ENCODE data around the gene ESF1. TPM values are rescaled to one million over a fixed set of nuclear protein-coding genes. Genes with fewer than 3 reads are reported as not detected.

Gene ESF1
- total and polyA plus RNA-seq, 2 donors (not counting 1 experiment from before 2014, with no cell fraction given): 0.81 to 13.9 TPM

DNA sequence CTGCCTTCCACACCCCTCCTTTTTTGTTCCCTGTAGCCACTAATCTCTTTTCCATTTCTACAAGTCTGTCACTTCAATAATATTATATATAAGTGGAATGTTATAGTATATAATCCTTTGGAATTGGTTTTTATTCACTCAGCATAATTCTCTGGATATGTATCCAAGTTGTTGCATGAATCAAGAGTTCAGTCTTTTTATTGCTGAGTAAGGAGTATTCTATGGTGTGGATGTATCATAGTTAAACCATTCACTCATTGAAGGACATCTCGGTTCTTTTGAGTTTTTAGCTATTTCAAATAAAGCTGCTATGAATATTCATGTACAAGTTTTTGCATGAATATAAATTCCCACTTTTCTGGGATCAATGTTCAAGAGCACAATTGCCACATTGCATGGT is 76.5 kb downstream of the ESF1 start:
- Histone ChIP-seq H3K79me2 (ENCODE audit: control insufficient read depth, insufficient read depth, low read length) (no peaks in the 10 kb centered on the region), H3K4me2 (replicated peaks; ENCODE audit: low read depth, low read length, poor library complexity, severe bottlenecking) (no peak overlapping the region), H2AFZ (ENCODE audit: insufficient read depth, low read depth, low read length, poor library complexity, severe bottlenecking) (no peak overlapping the region), H4K20me1 (ENCODE audit: control insufficient read depth, insufficient read depth, low read length, poor library complexity, severe bottlenecking) (no peaks in the 10 kb centered on the region), H3K27ac (ENCODE audit: low read length in 2 of 2) (no peak overlapping the region), H3K27me3 (replicated peaks in 1 of 4; ENCODE audit: control extremely low read depth in 1 of 4, control insufficient read depth in 3 of 4, insufficient read depth in 4 of 4, low read length in 3 of 4) (no peaks in the 10 kb centered on the region), H3K9me3 (ENCODE audit: control extremely low read depth in 1 of 3, control insufficient read depth in 2 of 3, insufficient read depth in 1 of 3, low read length in 2 of 3) (peaks cover 0 to 1% (median 0%) of the 10 kb centered on the region in 3 donors), H3K4me1 (ENCODE audit: control insufficient read depth in 2 of 2, insufficient read depth in 2 of 2, low read length in 2 of 2) (no peaks in the 10 kb centered on the region), H3K4me3 (ENCODE audit: control extremely low read depth in 1 of 5, extremely low read depth in 1 of 5, insufficient read depth in 1 of 5, low read depth in 2 of 5, low read length in 4 of 5) (no peak overlapping the region), H3K36me3 (replicated peaks in 1 of 2; ENCODE audit: control extremely low read depth in 1 of 2, control insufficient read depth in 1 of 2, extremely low read depth in 1 of 2, insufficient read depth in 2 of 2, low read length in 1 of 2) (no peaks in the 10 kb centered on the region), H3K9ac (ENCODE audit: low read length) (no peak overlapping the region)
- WGBS (ENCODE audit: insufficient coverage): no CpG with 5 or more reads among the region's 1 CpG
- Mint-ChIP-seq H3K27me3 (no peaks in the 10 kb centered on the region), H3K4me3 (no peak overlapping the region), H3K4me1 (no peaks in the 10 kb centered on the region), H3K27ac (no peak overlapping the region), H3K9me3 (ENCODE audit: insufficient read depth) (peaks cover 6% of the 10 kb centered on the region)
- no peak for DNase-seq
- POLR2A ChIA-PET: no interaction called here
- no peak for ATAC-seq (ENCODE audit: low read depth)
- intact Hi-C loops (cut with micrococcal nuclease): no loop called here
- CTCF ChIA-PET: no interaction called here
- TF ChIP-seq, protein P1, sequence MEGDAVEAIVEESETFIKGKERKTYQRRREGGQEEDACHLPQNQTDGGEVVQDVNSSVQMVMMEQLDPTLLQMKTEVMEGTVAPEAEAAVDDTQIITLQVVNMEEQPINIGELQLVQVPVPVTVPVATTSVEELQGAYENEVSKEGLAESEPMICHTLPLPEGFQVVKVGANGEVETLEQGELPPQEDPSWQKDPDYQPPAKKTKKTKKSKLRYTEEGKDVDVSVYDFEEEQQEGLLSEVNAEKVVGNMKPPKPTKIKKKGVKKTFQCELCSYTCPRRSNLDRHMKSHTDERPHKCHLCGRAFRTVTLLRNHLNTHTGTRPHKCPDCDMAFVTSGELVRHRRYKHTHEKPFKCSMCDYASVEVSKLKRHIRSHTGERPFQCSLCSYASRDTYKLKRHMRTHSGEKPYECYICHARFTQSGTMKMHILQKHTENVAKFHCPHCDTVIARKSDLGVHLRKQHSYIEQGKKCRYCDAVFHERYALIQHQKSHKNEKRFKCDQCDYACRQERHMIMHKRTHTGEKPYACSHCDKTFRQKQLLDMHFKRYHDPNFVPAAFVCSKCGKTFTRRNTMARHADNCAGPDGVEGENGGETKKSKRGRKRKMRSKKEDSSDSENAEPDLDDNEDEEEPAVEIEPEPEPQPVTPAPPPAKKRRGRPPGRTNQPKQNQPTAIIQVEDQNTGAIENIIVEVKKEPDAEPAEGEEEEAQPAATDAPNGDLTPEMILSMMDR (IDR thresholded peaks at IDR 0.05): no peak
- TF ChIP-seq EZH2 (IDR thresholded peaks at IDR 0.05; ENCODE audit: borderline replicate concordance, insufficient read depth, low read depth, low read length, poor library complexity, severe bottlenecking): no peak

DNA sequence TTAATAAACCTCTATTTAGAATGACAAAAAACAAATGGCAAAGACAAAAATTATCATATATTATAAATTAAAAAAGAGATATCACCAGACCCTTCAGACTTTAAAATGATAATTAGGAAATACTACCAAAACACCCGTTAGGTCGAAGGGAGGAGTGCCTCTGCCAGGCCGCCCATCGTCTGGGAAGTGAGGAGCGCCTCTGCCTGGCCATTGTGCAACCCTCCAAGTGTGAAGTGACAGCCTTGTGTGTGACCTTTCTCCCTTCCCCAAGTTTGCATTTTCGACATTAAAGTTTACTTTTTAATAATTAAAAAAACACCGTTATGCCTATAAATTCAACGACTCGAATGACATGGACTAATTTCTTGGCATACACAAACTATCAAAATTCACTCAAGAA is 81.5 kb downstream of the ESF1 start:
- H3K4me2 ChIP-seq (replicated peaks; ENCODE audit: low read depth, low read length, poor library complexity, severe bottlenecking): no peak overlapping the region
- no peaks in the 10 kb centered on the region for H3K27me3 ChIP-seq (replicated peaks in 1 of 4; ENCODE audit: control extremely low read depth in 1 of 4, control insufficient read depth in 3 of 4, insufficient read depth in 4 of 4, low read length in 3 of 4)
- peaks cover 0 to 2% of the 10 kb centered on the region in 2 donors for H3K4me1 ChIP-seq (ENCODE audit: control insufficient read depth in 2 of 2, insufficient read depth in 2 of 2, low read length in 2 of 2)
- Mint-ChIP-seq H3K4me1 (peaks cover 3% of the 10 kb centered on the region), H3K27me3 (peaks cover 5% of the 10 kb centered on the region), H3K4me3 (no peak overlapping the region), H3K27ac (no peak overlapping the region), H3K9me3 (ENCODE audit: insufficient read depth) (no peaks in the 10 kb centered on the region)
- ChIA-PET CTCF (no interaction called here), POLR2A (no interaction called here)
- WGBS (ENCODE audit: insufficient coverage): no CpG with 5 or more reads among the region's 9 CpGs
- no peaks in the 10 kb centered on the region for H3K36me3 ChIP-seq (replicated peaks in 1 of 2; ENCODE audit: control extremely low read depth in 1 of 2, control insufficient read depth in 1 of 2, extremely low read depth in 1 of 2, insufficient read depth in 2 of 2, low read length in 1 of 2)
- H3K27ac ChIP-seq (ENCODE audit: low read length in 2 of 2): no peak overlapping the region
- no peaks in the 10 kb centered on the region for H3K79me2 ChIP-seq (ENCODE audit: control insufficient read depth, insufficient read depth, low read length)
- H3K4me3 ChIP-seq (ENCODE audit: control extremely low read depth in 1 of 5, extremely low read depth in 1 of 5, insufficient read depth in 1 of 5, low read depth in 2 of 5, low read length in 4 of 5): no peak overlapping the region
- intact Hi-C loops (cut with micrococcal nuclease): no loop called here
- no peak overlapping the region for H3K9ac ChIP-seq (ENCODE audit: low read length)
- DNase-seq (no peak), ATAC-seq (ENCODE audit: low read depth) (no peak)
- TF ChIP-seq EZH2 (IDR thresholded peaks at IDR 0.05; ENCODE audit: borderline replicate concordance, insufficient read depth, low read depth, low read length, poor library complexity, severe bottlenecking): no peak
- TF ChIP-seq, protein P1 (IDR thresholded peaks at IDR 0.05): no peak
- H2AFZ ChIP-seq (ENCODE audit: insufficient read depth, low read depth, low read length, poor library complexity, severe bottlenecking): no peak overlapping the region
- no peaks in the 10 kb centered on the region for H4K20me1 ChIP-seq (ENCODE audit: control insufficient read depth, insufficient read depth, low read length, poor library complexity, severe bottlenecking)
- no peaks in the 10 kb centered on the region for H3K9me3 ChIP-seq (ENCODE audit: control extremely low read depth in 1 of 3, control insufficient read depth in 2 of 3, insufficient read depth in 1 of 3, low read length in 2 of 3)
